ENCODE measurements around the gene DAP.
"Not testable (repeated sequence)": the region's sequence is repeated elsewhere in the genome, so short reads cannot be mapped to it uniquely, and the experiment has no call there.

Gene DAP

DNA sequence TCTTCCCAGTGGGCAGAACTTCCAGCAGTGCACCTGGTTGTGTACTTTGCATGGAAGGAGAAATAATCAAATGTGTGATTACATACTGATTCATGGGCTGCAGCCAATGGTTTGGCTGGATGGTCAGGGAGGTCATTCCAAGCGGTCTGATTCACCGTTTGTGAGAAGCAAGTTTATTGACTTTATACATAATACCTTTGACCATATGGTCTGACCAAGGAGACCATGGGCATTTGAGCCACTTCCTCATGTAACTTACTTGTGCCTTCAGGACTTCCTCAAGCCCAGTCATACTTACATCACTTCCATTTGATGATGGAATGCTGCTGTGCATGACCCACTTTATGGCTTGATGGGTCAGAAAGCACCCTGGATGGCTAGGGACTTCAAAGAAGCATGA is 41.1 kb downstream of the DAP start:
- no peak overlapping the region for H3K9ac ChIP-seq (ENCODE audit: low read depth, low read length)
- no peaks in the 10 kb centered on the region for H3K9me3 ChIP-seq (replicated peaks; ENCODE audit: low read length)
- no peaks in the 10 kb centered on the region for H3K27me3 ChIP-seq (ENCODE audit: control insufficient read depth, insufficient read depth, low read length)
- peaks cover 37% of the 10 kb centered on the region for H3K4me1 ChIP-seq (ENCODE audit: control insufficient read depth, insufficient read depth, low read length)
- H3K4me2 ChIP-seq (ENCODE audit: low read length) = no peak overlapping the region
- H3K4me3 ChIP-seq (ENCODE audit: low read length) = no peak overlapping the region
- H3K36me3 ChIP-seq (ENCODE audit: insufficient read depth, low read length) = peaks cover 12% of the 10 kb centered on the region

DNA sequence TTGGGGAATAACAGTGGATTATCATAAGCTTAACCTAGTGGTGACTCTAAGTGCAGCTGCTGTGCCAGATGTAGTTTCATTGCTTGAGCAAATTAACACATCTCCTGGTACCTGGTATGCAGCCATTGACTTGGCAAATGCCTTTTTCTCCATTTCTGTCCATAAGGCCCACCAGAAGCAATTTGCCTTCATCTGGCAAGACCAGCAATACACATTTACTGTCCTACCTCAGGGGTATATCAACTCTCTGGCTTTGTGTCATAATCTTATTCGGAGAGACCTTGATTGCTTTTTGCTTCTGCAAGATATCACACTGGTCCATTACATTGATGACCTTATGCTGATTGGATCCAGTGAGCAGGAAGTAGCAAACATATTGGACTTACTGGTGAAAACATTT is 42.4 kb downstream of the DAP start:
- H3K4me2 ChIP-seq (ENCODE audit: low read length); H3K4me3 ChIP-seq (ENCODE audit: low read length); H3K9ac ChIP-seq (ENCODE audit: low read depth, low read length); H3K9me3 ChIP-seq (replicated peaks; ENCODE audit: low read length); H3K27me3 ChIP-seq (ENCODE audit: control insufficient read depth, insufficient read depth, low read length): not testable (repeated sequence)
- peaks cover 24% of the 10 kb centered on the region for H3K4me1 ChIP-seq (ENCODE audit: control insufficient read depth, insufficient read depth, low read length)
- H3K36me3 ChIP-seq (ENCODE audit: insufficient read depth, low read length) = peaks cover 17% of the 10 kb centered on the region

DNA sequence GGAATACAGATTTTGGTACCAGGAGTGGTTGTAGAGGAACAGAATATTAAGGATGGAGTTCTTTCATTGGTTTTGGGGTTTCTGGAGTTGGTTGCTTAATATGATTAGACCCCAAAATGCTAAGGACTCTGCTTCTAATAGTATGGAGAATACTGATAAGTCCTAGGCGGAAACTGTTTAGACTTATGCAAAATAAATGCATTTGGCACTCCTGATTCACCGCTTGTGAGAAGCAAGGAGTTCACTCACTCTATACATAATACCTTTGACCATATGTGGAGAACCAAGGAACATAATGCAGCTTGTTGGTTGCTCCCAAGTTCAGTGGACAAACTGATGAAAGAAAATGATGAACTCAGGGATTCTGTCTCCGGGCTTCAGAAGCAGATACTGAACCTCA is 44.2 kb downstream of the DAP start:
- H3K9me3 ChIP-seq (replicated peaks; ENCODE audit: low read length); H3K9ac ChIP-seq (ENCODE audit: low read depth, low read length); H3K27me3 ChIP-seq (ENCODE audit: control insufficient read depth, insufficient read depth, low read length); H3K4me2 ChIP-seq (ENCODE audit: low read length); H3K4me3 ChIP-seq (ENCODE audit: low read length): not testable (repeated sequence)
- H3K4me1 ChIP-seq (ENCODE audit: control insufficient read depth, insufficient read depth, low read length) = peaks cover 21% of the 10 kb centered on the region
- H3K36me3 ChIP-seq (ENCODE audit: insufficient read depth, low read length) = peaks cover 12% of the 10 kb centered on the region

DNA sequence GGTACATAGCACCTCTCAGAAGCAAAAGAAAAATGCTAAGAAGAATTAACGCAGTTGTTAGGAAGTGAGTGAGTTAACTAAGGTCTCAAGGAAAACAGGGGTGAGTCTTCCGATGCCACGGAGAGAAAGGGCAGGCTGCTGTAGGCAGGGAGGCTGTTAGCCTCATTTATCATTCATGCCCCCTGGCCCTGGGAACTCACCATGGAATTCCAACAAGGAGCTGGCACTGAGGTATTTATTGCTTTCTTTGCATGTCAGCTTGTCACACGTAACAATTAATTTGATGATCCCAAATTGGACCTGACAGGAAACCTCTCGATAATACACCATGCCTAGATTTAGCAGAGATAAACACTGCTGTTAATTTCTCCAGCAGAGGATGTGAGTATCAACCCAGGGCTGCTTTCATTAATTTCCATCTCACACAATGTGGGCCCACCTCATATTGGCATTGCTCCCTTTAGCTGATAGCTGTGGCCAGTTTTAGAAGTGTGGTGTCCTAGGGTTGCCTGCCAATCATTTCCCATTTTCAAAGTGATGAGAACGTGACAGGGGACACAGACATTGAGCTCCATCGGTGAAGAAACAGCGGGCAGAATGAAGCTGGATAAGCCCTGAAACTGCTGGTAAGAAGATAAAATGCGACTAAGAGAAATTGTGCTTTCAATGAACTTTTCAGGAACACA is 45.3 kb downstream of the DAP start:
- Histone ChIP-seq H3K36me3 (ENCODE audit: insufficient read depth, low read length) (peaks cover 12% of the 10 kb centered on the region), H3K4me1 (ENCODE audit: control insufficient read depth, insufficient read depth, low read length) (peaks cover 17% of the 10 kb centered on the region), H3K27me3 (ENCODE audit: control insufficient read depth, insufficient read depth, low read length) (no peaks in the 10 kb centered on the region), H3K9me3 (replicated peaks; ENCODE audit: low read length) (no peaks in the 10 kb centered on the region), H3K4me3 (ENCODE audit: low read length) (no peak overlapping the region), H3K9ac (ENCODE audit: low read depth, low read length) (no peak overlapping the region), H3K4me2 (ENCODE audit: low read length) (no peak overlapping the region)

DNA sequence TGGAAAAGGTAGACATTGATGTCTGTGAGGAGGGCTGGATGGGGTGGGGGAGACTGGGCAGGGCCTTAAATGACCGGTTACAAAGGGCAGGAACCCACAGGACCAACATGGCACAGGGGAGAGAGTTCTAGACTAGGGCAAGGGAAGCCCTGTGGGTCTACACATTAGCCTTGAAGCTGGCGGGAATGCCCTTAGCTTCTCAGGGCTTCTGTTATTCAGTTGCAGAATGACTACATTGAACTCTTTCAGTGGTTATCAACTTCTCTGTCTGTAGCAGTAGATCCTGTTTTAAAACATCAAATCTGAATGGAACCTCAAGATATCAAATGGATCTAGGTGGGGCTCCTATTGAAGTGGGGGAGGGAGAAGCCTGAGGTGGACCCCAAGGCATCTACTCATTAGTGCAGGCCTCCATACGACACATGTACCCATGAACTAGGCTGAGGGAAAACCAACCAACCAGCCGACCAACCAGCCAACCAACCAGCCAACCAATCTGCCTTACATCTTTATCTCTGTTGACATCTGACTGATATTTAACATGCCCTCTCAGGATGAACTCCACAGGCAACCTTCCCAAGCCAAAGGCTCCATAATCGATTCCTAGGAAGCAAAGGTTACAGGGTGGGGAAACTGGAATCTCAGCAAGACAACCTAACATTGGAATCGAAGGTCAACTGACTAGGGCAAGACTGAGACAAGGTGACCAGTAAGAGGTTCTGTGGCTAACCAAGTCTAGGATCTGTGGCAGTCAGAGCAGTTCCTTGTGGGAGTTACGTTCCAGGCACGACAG is 48.3 kb downstream of the DAP start:
- peaks cover 12% of the 10 kb centered on the region for H3K36me3 ChIP-seq (ENCODE audit: insufficient read depth, low read length)
- no peak overlapping the region for H3K4me2 ChIP-seq (ENCODE audit: low read length)

DNA sequence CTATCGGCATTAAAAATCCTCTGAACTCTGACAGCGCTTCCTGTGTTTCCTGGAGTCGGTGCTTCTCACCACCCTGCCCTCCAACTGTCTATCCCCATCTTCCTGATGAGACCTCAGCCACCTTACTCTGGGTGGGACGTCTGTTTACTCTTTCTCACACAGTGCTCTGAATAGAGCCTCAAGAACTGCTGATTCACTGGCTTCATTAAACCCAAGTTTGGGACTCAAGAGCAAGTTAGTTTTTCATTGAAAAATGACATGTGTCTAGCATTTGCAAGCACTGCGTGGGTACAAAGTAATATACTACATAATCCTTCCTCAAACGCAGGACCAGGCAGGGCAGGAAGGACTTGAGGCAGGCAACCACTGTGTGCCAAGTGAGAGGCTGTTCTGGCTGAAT is 49.5 kb downstream of the DAP start:
- no peaks in the 10 kb centered on the region for H3K27me3 ChIP-seq (ENCODE audit: control insufficient read depth, insufficient read depth, low read length)
- peaks cover 12% of the 10 kb centered on the region for H3K36me3 ChIP-seq (ENCODE audit: insufficient read depth, low read length)
- no peak overlapping the region for H3K9ac ChIP-seq (ENCODE audit: low read depth, low read length)
- no peaks in the 10 kb centered on the region for H3K9me3 ChIP-seq (replicated peaks; ENCODE audit: low read length)
- H3K4me1 ChIP-seq (ENCODE audit: control insufficient read depth, insufficient read depth, low read length) = peaks cover 13% of the 10 kb centered on the region
- H3K4me2 ChIP-seq (ENCODE audit: low read length) = no peak overlapping the region
- H3K4me3 ChIP-seq (ENCODE audit: low read length) = no peak overlapping the region

More for the DNA sequence above, 48.3 kb downstream of the DAP start:
- Histone ChIP-seq H3K9me3 (replicated peaks; ENCODE audit: low read length) (no peaks in the 10 kb centered on the region), H3K4me3 (ENCODE audit: low read length) (no peak overlapping the region), H3K27me3 (ENCODE audit: control insufficient read depth, insufficient read depth, low read length) (no peaks in the 10 kb centered on the region), H3K9ac (ENCODE audit: low read depth, low read length) (no peak overlapping the region), H3K4me1 (ENCODE audit: control insufficient read depth, insufficient read depth, low read length) (peaks cover 6% of the 10 kb centered on the region)

DNA sequence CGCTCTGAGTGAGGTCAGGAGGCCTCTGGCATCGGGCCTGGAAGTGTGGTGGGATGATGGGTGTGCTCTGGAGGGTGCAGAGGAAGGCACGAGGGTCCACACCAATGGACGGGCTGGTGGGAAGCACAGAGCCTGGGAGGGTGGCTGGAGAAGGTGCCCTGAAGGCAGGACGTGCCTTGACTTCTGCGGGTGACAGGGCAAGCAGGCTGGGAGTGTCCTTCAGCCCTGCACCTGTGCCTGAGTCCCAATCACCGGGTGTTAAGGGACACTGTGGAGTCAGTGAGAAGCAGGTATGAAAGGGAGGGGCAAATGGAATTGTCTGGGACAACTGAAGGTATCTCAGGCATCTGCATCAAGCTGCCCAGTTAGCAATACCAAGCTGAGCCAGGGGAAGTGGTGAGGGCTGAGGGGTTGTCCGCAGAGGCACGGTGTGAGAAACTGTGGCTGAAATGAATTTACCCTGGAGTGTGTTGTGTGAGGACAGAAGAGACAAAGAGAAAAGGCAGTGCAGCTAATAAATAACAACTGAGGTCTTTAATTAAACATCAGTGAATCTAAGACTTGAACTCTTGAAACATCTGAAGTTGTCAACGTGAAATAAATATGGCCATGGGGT is 50.4 kb downstream of the DAP start:
- no peak overlapping the region for H3K4me3 ChIP-seq (ENCODE audit: low read length)
- H3K4me2 ChIP-seq (ENCODE audit: low read length) = no peak overlapping the region

DNA sequence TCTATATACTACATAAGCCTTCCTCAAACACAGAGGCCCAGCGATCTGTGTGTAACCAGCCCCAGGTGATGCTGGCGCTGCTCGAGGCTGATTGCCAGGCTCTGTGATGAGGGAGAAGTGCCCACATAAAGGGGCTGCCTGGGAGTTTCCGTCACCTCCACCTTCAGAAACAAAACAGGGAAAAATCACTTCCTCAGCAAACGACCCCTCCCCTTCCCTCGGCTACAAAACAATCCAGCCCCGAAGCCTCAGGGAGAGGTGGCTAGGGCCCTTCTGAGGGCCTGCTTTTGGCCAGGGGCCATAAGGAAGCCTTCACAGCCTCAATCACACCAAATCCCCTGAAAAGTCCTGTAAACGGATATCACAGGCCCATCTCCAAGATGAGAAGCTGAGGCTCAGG is 51.1 kb downstream of the DAP start:
- Histone ChIP-seq H3K4me1 (ENCODE audit: control insufficient read depth, insufficient read depth, low read length) (peaks cover 23% of the 10 kb centered on the region), H3K9me3 (replicated peaks; ENCODE audit: low read length) (no peaks in the 10 kb centered on the region), H3K9ac (ENCODE audit: low read depth, low read length) (no peak overlapping the region), H3K27me3 (ENCODE audit: control insufficient read depth, insufficient read depth, low read length) (no peaks in the 10 kb centered on the region), H3K4me2 (ENCODE audit: low read length) (no peak overlapping the region), H3K36me3 (ENCODE audit: insufficient read depth, low read length) (peaks cover 9% of the 10 kb centered on the region), H3K4me3 (ENCODE audit: low read length) (no peak overlapping the region)

More for the DNA sequence above, 50.4 kb downstream of the DAP start:
- peaks cover 12% of the 10 kb centered on the region for H3K36me3 ChIP-seq (ENCODE audit: insufficient read depth, low read length)
- H3K9ac ChIP-seq (ENCODE audit: low read depth, low read length) = no peak overlapping the region
- no peaks in the 10 kb centered on the region for H3K27me3 ChIP-seq (ENCODE audit: control insufficient read depth, insufficient read depth, low read length)
- peaks cover 16% of the 10 kb centered on the region for H3K4me1 ChIP-seq (ENCODE audit: control insufficient read depth, insufficient read depth, low read length)
- H3K9me3 ChIP-seq (replicated peaks; ENCODE audit: low read length) = no peaks in the 10 kb centered on the region

DNA sequence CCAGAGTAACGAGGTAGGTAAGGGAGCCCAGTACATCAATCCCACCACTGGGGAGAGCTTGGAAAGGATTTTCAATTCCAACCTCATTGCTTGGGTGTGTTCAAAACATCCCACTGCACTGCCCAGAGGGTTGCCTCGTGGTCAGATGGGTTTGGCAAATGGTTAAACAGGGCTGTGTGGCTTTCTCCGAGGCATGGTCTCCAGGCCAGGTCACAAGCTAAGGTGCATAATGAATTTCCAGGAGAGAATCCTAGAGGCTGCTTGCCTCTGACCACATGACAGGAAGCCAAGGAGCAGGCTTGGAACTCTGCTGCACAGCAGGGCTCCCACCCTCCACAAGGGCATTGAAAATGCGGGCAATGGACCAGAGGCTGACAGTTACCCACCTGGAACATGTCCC is 51.6 kb downstream of the DAP start:
- Histone ChIP-seq H3K27me3 (ENCODE audit: control insufficient read depth, insufficient read depth, low read length) (no peaks in the 10 kb centered on the region), H3K4me3 (ENCODE audit: low read length) (no peak overlapping the region), H3K4me2 (ENCODE audit: low read length) (no peak overlapping the region), H3K36me3 (ENCODE audit: insufficient read depth, low read length) (peaks cover 9% of the 10 kb centered on the region), H3K4me1 (ENCODE audit: control insufficient read depth, insufficient read depth, low read length) (peaks cover 29% of the 10 kb centered on the region), H3K9me3 (replicated peaks; ENCODE audit: low read length) (no peaks in the 10 kb centered on the region), H3K9ac (ENCODE audit: low read depth, low read length) (no peak overlapping the region)

DNA sequence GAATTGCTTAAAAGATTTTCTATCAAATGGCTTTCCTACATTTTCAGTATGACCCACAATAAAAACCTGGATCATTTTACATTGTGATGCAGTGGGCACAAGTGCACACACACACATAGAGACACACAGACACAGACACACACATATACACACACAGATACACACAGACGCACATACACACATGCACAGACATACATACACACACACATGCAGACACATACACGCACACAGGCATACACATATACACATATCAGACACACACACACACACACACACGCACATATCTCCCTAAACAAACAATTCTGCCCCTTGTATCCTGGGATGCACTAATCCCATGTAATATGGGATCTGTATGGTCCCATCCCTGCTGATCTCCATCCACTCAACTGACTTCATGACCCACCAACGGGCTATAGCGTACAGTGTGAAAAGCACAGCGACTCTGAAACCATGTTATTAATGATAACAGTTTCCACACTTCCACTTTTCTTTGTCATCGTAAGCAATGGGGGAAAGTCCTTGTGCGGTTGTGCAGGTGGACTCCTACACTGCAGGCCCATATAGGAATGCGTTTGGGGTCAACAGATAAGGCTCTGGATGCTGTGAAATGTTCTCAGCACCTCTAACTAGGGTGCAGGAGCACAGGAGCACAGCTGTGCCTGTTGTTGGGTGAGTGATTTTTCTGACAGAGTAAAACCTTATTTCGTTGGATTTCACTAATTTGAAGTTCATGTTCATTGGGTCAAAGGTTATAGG is 52.7 kb downstream of the DAP start:
- peaks cover 38% of the 10 kb centered on the region for H3K4me1 ChIP-seq (ENCODE audit: control insufficient read depth, insufficient read depth, low read length)
- no peak overlapping the region for H3K9ac ChIP-seq (ENCODE audit: low read depth, low read length)
- no peak overlapping the region for H3K4me3 ChIP-seq (ENCODE audit: low read length)
- no peaks in the 10 kb centered on the region for H3K9me3 ChIP-seq (replicated peaks; ENCODE audit: low read length)
- H3K27me3 ChIP-seq (ENCODE audit: control insufficient read depth, insufficient read depth, low read length) = no peaks in the 10 kb centered on the region
- H3K4me2 ChIP-seq (ENCODE audit: low read length) = no peak overlapping the region
- H3K36me3 ChIP-seq (ENCODE audit: insufficient read depth, low read length) = peaks cover 2% of the 10 kb centered on the region

All from skeletal muscle satellite cell (primary cell).